Kidney epithelial cell (primary cell): ENCODE results near the gene ATCAY. TPM values are rescaled to one million over a fixed set of nuclear protein-coding genes. Genes with fewer than 3 reads are reported as not detected.

ENCODE experiments used
- DNase-seq: peaks from one replicate; pipeline ENCODE4 v3.0.0-alpha.2; 2010; ENCODE audit warnings: low read depth
- H3K27me3 ChIP-seq: 2 replicates; pipeline ENCODE4 v1.6.0; 2011; ENCODE audit warnings: low read length; ENCODE audit not compliant: control insufficient read depth, insufficient read depth
- H3K36me3 ChIP-seq: 2 replicates; pipeline ENCODE4 v1.5.1; 2011; ENCODE audit warnings: low read length; ENCODE audit not compliant: control insufficient read depth, insufficient read depth
- H3K4me3 ChIP-seq: 2 replicates; pipeline ENCODE4 v1.5.1; 2011; ENCODE audit warnings: low read depth, mild to moderate bottlenecking, control low read depth, low read length
- CTCF ChIP-seq: IDR thresholded peaks from 2 replicates; pipeline ENCODE4 v1.5.1; 2011; ENCODE audit warnings: mild to moderate bottlenecking, moderate library complexity, low read length, control low read depth, inconsistent platforms; ENCODE audit not compliant: insufficient read depth, poor library complexity, severe bottlenecking
- total RNA-seq: library from RNA; depleted of rRNA; stranded (reverse); fragments of >200 nt; gene quantifications from 2 replicates; pipeline ENCODE4 v1.2.3, GENCODE V29; 2015

Gene ATCAY
- total RNA-seq = 0.14 TPM in 1 of 2 replicates, not detected in the other

- no peak for DNase-seq
- Histone ChIP-seq H3K36me3 (no peaks in the 10 kb centered on the region), H3K4me3 (no peak within 1 kb of the TSS), H3K27me3 (peaks cover 24% of the 10 kb centered on the region)
- no peak for TF ChIP-seq CTCF
Observed at GRCh38 chr19:3880471-3881271, at the start of gene ATCAY. Gene ATCAY (plus strand): TSS chr19:3880685. CDS start chr19:3885768, 5,083 bp downstream.

GRCh38 chr19:3831601-3832000 lies 48.9 kb upstream of the ATCAY start:
- DNase-seq = no peak
- Histone ChIP-seq H3K4me3 (no peak overlapping the region), H3K36me3 (no peaks in the 10 kb centered on the region), H3K27me3 (peaks cover 20% of the 10 kb centered on the region)
- TF ChIP-seq CTCF = no peak

GRCh38 chr19:3832001-3832400 lies 48.5 kb upstream of the ATCAY start:
- no peak for DNase-seq
- no peaks in the 10 kb centered on the region for H3K36me3 ChIP-seq
- peaks cover 20% of the 10 kb centered on the region for H3K27me3 ChIP-seq
- TF ChIP-seq CTCF = no peak
- H3K4me3 ChIP-seq = no peak overlapping the region

GRCh38 chr19:3833578-3834348 lies 46.7 kb upstream of the ATCAY start:
- TF ChIP-seq CTCF = no peak
- Histone ChIP-seq H3K36me3 (no peaks in the 10 kb centered on the region), H3K4me3 (no peak overlapping the region), H3K27me3 (peaks cover 20% of the 10 kb centered on the region)
- no peak for DNase-seq

- peaks cover 20% of the 10 kb centered on the region for H3K27me3 ChIP-seq
- no peak for TF ChIP-seq CTCF
- H3K36me3 ChIP-seq = no peaks in the 10 kb centered on the region
- no peak overlapping the region for H3K4me3 ChIP-seq
- DNase-seq = no peak
Observed at GRCh38 chr19:3834349-3835054, 46.0 kb upstream of the ATCAY start.
